Panc1 (cell line): ENCODE data around the gene LYPD6B. TPM values are rescaled to one million over a fixed set of nuclear protein-coding genes. Genes with fewer than 3 reads are reported as not detected.

ENCODE experiments used
- ATAC-seq: fragments of 200-7000 bp; cut with Tn5 transposase; 2 replicates; pipeline ENCODE4 v1.9.1; 2020; ENCODE audit warnings: mild to moderate bottlenecking, moderate library complexity
- BruUV-seq: library from RNA; stranded (reverse); fragments of 400-500 nt; replicated peaks from 2 replicates; lab custom pipeline; 2021; lab: Mats Ljungman, UMichigan
- CTCF ChIA-PET: fragments of 300-600 bp; sonication (Branson Sonifier 250); formaldehyde crosslinking; loops from one replicate; lab custom pipeline; 2022; ENCODE audit warnings: antibody characterized with exemption; lab: Charles Lee
- POLR2A ChIA-PET: fragments of 300-600 bp; sonication (Branson Sonifier 250); formaldehyde crosslinking; loops from one replicate; lab custom pipeline; 2022; ENCODE audit warnings: antibody characterized with exemption; lab: Charles Lee
- DNase-seq: peaks from one replicate; pipeline ENCODE4 v3.0.0-alpha.2; 2010; ENCODE audit warnings: low read depth, low spot score
- H3K27ac ChIP-seq: 2 replicates; pipeline ENCODE4 v1.5.1; 2011; ENCODE audit warnings: mild to moderate bottlenecking, low read length, inconsistent platforms
- H3K27me3 ChIP-seq: fragments of 200-500 bp; sonication (Bioruptor generic); 2 replicates; pipeline ENCODE4 v1.6.0; 2014; ENCODE audit warnings: low read length, inconsistent platforms; ENCODE audit not compliant: control insufficient read depth, insufficient read depth
- H3K36me3 ChIP-seq: fragments of 200-500 bp; sonication (Bioruptor generic); 2 replicates; pipeline ENCODE4 v1.5.1; 2014; ENCODE audit warnings: inconsistent platforms, mild to moderate bottlenecking, low read length, moderate library complexity; ENCODE audit not compliant: control insufficient read depth, insufficient read depth
- H3K4me1 ChIP-seq: 2 replicates; pipeline ENCODE4 v1.5.1; 2011; ENCODE audit warnings: inconsistent platforms, mild to moderate bottlenecking, low read length, moderate library complexity; ENCODE audit not compliant: control insufficient read depth, insufficient read depth
- H3K4me3 ChIP-seq, 2 experiments: 2 replicates each; pipeline ENCODE4 v1.5.1; 2011 to 2012; ENCODE audit warnings: low read depth in 2 of 2, low read length in 2 of 2, mild to moderate bottlenecking in 2 of 2, inconsistent platforms in 1 of 2, moderate library complexity in 1 of 2
- H3K9me3 ChIP-seq: fragments of 200-500 bp; sonication (Bioruptor generic); 2 replicates; pipeline ENCODE4 v1.5.1; 2014; ENCODE audit warnings: low read depth, mild to moderate bottlenecking, inconsistent platforms, low read length, moderate library complexity; ENCODE audit not compliant: control insufficient read depth, insufficient read depth
- POLR2AphosphoS5 ChIP-seq: IDR thresholded peaks from 2 replicates; pipeline ENCODE4 v1.6.1; 2012; ENCODE audit warnings: mild to moderate bottlenecking, low read depth, low read length, moderate library complexity
- SIN3A ChIP-seq: IDR thresholded peaks from 2 replicates; pipeline ENCODE4 v1.6.1; 2012; ENCODE audit warnings: low read depth, mild to moderate bottlenecking, low read length, moderate library complexity, borderline replicate concordance; ENCODE audit not compliant: insufficient read depth
- TCF7L2 ChIP-seq: IDR thresholded peaks from 2 replicates; pipeline ENCODE4 v1.6.1; 2011; ENCODE audit warnings: mild to moderate bottlenecking, low read depth, low read length, inconsistent platforms
- in situ Hi-C: cut with HindIII; loops from 2 replicates; pipeline ENCODE4 v1.10.0; 2016; ENCODE audit warnings: low sequenced_read_pairs, low pct_unique_long_range_greater_than_20kb
- intact Hi-C: fragments of 100-400 bp; cut with micrococcal nuclease; formaldehyde crosslinking; loops from one replicate; pipeline ENCODE4 v1.10.0; 2022; ENCODE audit not compliant: unreplicated experiment
- total RNA-seq: library from RNA; stranded (reverse); gene quantifications from one replicate; pipeline ENCODE4 v1.2.1, GENCODE V29; 2021; ENCODE audit not compliant: unreplicated experiment
- TF ChIP-seq, protein P1 (sequence below), 2 experiments: IDR thresholded peaks; 2 replicates each; pipeline ENCODE4 v1.6.1; 2011 to 2012; ENCODE audit warnings: low read depth in 2 of 2, control low read depth in 1 of 2, low read length in 1 of 2, mild to moderate bottlenecking in 1 of 2, moderate library complexity in 1 of 2; ENCODE audit not compliant: insufficient read depth in 1 of 2
- TF ChIP-seq, protein P2 (sequence below): fragments of 450-650 bp; IDR thresholded peaks from 2 replicates; pipeline ENCODE4 v1.5.1; 2017; ENCODE audit warnings: mild to moderate bottlenecking

Gene LYPD6B
- total RNA-seq, 1 experiment from 2014 or later, result 2.2 TPM

- Histone ChIP-seq H3K27me3 (no peaks in the 10 kb centered on the region), H3K27ac (no peak overlapping the region), H3K9me3 (no peaks in the 10 kb centered on the region), H3K4me1 (no peaks in the 10 kb centered on the region), H3K4me3 (no peak overlapping the region), H3K36me3 (no peaks in the 10 kb centered on the region)
- no peak for ATAC-seq
- BruUV-seq, result no TSS peak
- intact Hi-C loops, result no loop called here
- no peak for DNase-seq
- in situ Hi-C loops, result no loop called here
- TF ChIP-seq POLR2AphosphoS5 (no peak), SIN3A (no peak), TCF7L2 (no peak)
- TF ChIP-seq, protein P1, sequence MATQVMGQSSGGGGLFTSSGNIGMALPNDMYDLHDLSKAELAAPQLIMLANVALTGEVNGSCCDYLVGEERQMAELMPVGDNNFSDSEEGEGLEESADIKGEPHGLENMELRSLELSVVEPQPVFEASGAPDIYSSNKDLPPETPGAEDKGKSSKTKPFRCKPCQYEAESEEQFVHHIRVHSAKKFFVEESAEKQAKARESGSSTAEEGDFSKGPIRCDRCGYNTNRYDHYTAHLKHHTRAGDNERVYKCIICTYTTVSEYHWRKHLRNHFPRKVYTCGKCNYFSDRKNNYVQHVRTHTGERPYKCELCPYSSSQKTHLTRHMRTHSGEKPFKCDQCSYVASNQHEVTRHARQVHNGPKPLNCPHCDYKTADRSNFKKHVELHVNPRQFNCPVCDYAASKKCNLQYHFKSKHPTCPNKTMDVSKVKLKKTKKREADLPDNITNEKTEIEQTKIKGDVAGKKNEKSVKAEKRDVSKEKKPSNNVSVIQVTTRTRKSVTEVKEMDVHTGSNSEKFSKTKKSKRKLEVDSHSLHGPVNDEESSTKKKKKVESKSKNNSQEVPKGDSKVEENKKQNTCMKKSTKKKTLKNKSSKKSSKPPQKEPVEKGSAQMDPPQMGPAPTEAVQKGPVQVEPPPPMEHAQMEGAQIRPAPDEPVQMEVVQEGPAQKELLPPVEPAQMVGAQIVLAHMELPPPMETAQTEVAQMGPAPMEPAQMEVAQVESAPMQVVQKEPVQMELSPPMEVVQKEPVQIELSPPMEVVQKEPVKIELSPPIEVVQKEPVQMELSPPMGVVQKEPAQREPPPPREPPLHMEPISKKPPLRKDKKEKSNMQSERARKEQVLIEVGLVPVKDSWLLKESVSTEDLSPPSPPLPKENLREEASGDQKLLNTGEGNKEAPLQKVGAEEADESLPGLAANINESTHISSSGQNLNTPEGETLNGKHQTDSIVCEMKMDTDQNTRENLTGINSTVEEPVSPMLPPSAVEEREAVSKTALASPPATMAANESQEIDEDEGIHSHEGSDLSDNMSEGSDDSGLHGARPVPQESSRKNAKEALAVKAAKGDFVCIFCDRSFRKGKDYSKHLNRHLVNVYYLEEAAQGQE (IDR thresholded peaks at IDR 0.05; ENCODE audit: insufficient read depth in 1 of 2, low read depth in 2 of 2, low read length in 1 of 2), result no peak
- TF ChIP-seq, protein P2, sequence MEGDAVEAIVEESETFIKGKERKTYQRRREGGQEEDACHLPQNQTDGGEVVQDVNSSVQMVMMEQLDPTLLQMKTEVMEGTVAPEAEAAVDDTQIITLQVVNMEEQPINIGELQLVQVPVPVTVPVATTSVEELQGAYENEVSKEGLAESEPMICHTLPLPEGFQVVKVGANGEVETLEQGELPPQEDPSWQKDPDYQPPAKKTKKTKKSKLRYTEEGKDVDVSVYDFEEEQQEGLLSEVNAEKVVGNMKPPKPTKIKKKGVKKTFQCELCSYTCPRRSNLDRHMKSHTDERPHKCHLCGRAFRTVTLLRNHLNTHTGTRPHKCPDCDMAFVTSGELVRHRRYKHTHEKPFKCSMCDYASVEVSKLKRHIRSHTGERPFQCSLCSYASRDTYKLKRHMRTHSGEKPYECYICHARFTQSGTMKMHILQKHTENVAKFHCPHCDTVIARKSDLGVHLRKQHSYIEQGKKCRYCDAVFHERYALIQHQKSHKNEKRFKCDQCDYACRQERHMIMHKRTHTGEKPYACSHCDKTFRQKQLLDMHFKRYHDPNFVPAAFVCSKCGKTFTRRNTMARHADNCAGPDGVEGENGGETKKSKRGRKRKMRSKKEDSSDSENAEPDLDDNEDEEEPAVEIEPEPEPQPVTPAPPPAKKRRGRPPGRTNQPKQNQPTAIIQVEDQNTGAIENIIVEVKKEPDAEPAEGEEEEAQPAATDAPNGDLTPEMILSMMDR, result no peak
- CTCF ChIA-PET, result no interaction called here
- POLR2A ChIA-PET, result no interaction called here
Observed at GRCh38 chr2:149098701-149099100, 60.2 kb downstream of the LYPD6B start.

DNA sequence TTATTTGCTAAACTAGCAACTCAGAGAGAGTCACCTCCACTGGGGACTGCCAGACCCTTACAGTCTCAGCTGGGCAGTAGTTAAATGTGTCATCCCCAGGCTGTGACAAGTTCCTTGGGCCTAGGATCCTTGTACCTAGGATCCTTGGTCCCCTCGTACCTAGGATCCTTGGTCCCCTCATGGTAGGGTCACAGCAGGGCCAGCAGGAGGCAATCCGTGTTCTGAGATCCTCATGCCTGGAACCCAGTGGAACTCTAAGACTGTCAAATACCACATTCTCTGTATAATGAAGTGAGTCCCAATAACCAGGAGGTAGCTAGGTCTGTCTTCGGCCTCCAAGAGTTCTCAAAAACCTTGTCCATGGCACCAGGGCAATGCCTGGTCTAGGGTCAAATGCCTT, 60.8 kb downstream of the LYPD6B start:
- intact Hi-C loops, result no loop called here
- CTCF ChIA-PET, result no interaction called here
- no peak for DNase-seq
- Histone ChIP-seq H3K27ac (no peak overlapping the region), H3K36me3 (no peaks in the 10 kb centered on the region), H3K27me3 (no peaks in the 10 kb centered on the region), H3K4me1 (no peaks in the 10 kb centered on the region), H3K4me3 (no peak overlapping the region), H3K9me3 (no peaks in the 10 kb centered on the region)
- TF ChIP-seq, protein P1 (IDR thresholded peaks at IDR 0.05; ENCODE audit: insufficient read depth in 1 of 2, low read depth in 2 of 2, low read length in 1 of 2), result no peak
- TF ChIP-seq SIN3A, result no peak
- TF ChIP-seq, protein P2, result no peak
- no peak for TF ChIP-seq TCF7L2
- TF ChIP-seq POLR2AphosphoS5, result no peak
- ATAC-seq, result no peak
- BruUV-seq, result no TSS peak
- POLR2A ChIA-PET, result no interaction called here
- in situ Hi-C loops, result no loop called here
